ENCODE results near the gene LAMP2.

LAMP2 gene

GRCh38 chrX:120468479-120468824 is 644 bp downstream of the LAMP2 start:
- DNase-seq (ENCODE audit: low spot score), result no peak
- no peak for TF ChIP-seq CTCF (IDR thresholded peaks at IDR 0.05; ENCODE audit: extremely low read depth, missing control alignments)

- TF ChIP-seq CTCF (IDR thresholded peaks at IDR 0.05; ENCODE audit: extremely low read depth, missing control alignments), result no peak
- DNase-seq (ENCODE audit: low spot score), result peak; percentile 7
Observed at GRCh38 chrX:120468071-120468470, 1.0 kb downstream of the LAMP2 start.

- no peak for DNase-seq (ENCODE audit: low spot score)
Observed at GRCh38 chrX:120464411-120464810, 4.7 kb downstream of the LAMP2 start.

GRCh38 chrX:120463241-120463640 is 5.9 kb downstream of the LAMP2 start:
- no peak for DNase-seq (ENCODE audit: low spot score)
- TF ChIP-seq CTCF (IDR thresholded peaks at IDR 0.05; ENCODE audit: extremely low read depth, missing control alignments), result no peak

More at GRCh38 chrX:120464411-120464810, 4.7 kb downstream of the LAMP2 start:
- TF ChIP-seq CTCF (IDR thresholded peaks at IDR 0.05; ENCODE audit: extremely low read depth, missing control alignments), result no peak

GRCh38 chrX:120462370-120462769 is 6.7 kb downstream of the LAMP2 start:
- no peak for DNase-seq (ENCODE audit: low spot score)
- no peak for TF ChIP-seq CTCF (IDR thresholded peaks at IDR 0.05; ENCODE audit: extremely low read depth, missing control alignments)

- no peak for DNase-seq (ENCODE audit: low spot score)
- TF ChIP-seq CTCF (IDR thresholded peaks at IDR 0.05; ENCODE audit: extremely low read depth, missing control alignments), result no peak
Observed at GRCh38 chrX:120459309-120459708, 9.8 kb downstream of the LAMP2 start.

GRCh38 chrX:120457766-120458180 is 11.3 kb downstream of the LAMP2 start:
- TF ChIP-seq CTCF (IDR thresholded peaks at IDR 0.05; ENCODE audit: extremely low read depth, missing control alignments), result no peak
- DNase-seq (ENCODE audit: low spot score), result peak; percentile 9

All from GM20000 (cell line).